HG03571 (cell line): ENCODE results near the gene CXCL5.

Experiments used
- ATAC-seq: cut with Tn5 transposase; IDR thresholded peaks from one replicate; pipeline ENCODE4 v1.9.1; 2021; ENCODE audit not compliant: unreplicated experiment

CXCL5 gene

DNA sequence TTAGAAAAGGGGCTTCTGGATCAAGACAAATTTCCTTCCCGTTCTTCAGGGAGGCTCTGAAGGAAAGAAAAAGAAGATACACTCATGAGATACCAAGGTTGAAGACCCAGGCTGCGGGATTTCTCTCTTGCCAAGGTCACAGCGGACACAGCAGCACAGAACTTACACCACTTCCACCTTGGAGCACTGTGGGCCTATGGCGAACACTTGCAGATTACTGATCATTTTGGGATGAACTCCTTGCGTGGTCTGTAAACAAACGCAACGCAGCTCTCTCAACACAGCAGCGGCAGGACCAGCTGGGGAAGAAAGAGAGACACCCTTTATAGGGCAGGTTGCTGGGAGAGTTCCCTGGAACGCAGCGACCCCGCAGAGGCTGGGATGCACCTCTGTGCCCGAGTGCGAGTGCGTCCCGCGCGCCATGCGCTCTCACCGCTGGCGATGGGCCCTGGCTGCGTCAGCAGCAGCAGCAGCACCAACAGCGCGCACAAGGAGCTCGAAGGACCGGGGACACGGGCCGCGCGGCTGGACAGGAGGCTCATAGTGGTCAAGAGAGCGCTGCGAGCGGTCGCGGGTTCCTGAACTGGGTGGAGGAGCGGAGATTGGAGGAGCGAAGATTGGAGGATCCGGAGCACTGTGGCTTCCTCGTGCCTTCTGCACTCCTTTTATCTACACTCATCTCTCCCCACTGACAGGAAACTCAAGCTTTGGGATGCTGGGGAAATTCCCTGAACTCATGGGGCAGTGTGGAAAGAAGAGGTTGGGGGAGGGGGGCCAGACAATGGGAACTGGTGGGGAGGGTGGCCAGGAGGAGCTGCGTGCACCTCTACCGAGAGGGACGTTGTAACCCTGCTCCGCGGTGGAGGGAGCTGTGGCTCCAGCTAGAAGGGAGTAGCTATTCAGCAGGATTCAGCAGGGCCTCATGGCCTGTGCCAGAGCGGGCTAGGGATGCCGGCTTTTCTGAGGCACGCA, at the start of gene CXCL5:
CXCL5 (minus strand) TSS at position 638 of the 972 bp plus-strand sequence; CDS start at position 542, 96 bp downstream.
- ATAC-seq: no peak

DNA sequence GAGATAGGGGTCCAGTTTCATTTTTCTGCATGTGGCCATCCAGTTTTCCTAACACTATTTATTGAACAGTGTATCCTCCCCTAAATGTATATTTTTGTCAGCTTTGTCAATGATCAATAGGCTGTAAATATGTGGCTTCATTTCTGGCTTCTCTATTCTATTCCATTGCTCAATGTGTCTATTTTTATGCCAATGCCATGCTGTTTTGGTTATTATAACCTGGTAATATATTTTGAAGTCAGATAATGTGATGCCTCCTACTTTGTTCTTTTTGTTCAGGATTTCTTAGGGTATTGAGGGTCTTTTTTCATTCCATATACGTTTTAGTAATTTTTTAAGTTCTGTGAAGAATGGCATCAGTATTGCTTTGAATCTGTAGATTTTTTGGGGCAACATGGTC, 48.7 kb upstream of the CXCL5 start:
- ATAC-seq: no peak

DNA sequence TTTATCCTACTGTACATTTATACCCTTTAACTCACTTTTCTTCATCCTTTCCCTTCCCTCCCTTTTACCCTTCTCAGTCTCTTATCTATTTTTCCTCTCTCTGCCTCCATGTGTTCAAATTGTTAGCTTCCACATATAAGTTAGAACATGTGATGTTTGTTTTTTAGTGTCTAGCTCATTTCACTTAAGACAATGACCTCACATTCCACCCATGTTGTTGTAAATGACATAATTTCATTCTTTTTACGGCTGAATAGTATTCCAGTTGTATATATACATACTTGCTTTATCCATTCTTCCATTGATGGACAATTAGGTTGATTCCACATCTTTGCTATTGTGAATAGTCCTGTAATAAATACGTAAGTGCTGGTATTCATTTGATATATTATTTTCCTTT, 47.3 kb upstream of the CXCL5 start:
- no peak for ATAC-seq

DNA sequence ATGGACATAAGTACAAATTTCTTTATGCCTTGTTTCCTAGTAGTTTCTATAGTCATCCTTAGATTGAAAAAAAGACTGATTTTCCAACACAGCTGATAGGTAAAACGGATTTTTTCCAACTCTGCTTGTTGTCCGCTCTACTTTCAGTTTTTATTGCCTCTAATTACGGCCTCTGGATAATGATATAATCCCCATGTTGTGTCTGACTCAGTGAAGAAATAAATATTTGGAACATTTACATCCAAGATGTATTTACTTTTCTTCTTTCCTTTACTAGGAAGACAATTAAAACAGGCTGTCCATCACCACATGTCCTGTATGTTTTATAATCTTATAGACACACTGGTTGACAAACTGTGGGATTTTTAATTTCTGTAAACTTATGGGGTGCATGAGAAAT, 46.8 kb upstream of the CXCL5 start:
- ATAC-seq: no peak

DNA sequence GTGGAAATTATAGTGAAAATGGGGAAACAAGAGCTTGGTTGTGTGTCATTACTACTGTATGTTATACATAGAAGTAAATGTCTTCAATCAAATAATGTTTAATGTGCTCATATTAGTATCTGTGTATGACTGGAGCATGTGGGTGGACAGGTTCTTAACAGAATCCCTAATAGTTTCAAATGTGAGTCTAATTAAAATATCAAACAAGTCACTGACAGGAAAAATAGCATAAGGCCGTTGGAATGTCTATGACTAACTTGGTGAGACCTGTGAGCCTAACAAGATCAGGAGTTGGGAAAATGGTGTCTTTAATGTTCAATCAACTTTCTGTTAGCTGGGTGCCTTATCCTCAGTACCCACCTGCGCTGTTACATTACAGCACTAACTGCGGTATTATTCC, 46.2 kb upstream of the CXCL5 start:
- no peak for ATAC-seq

DNA sequence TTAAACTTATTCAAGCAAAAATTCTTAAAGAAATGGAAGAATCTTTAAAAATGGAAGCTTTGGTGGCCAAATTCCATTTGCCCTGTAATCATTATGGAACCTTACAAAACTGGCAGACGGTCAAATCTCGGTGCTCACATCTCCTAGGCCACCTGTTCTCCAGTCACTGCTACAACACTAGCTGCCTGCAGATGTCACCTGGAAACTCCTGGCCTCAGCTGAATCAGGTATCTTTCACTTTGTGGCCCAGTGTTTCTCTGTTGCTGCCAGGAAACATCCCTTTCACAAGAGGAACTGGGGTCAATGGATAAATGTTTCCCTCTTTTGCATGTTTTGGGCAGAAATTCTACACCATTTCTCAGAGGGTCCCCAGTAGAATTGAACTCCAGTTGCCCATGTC, 44.2 kb upstream of the CXCL5 start:
- no peak for ATAC-seq

DNA sequence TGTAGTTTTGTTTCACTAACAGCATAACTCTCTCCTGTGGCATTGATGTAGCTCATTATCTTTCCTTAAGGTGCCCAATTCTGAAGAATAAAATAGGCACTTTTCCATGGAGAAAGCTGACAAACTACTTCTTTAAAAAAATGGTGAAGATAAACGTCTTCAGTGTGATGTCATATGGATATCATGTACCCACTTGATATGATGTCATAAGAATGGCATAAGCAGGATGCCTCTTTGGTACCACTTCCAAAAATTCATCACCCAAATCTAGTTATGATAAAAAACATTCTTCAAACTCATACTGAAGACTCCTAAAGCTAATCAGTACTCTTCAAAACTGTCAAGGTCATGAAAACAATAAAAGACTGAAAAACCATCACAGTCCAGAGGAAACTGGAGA, 42.9 kb upstream of the CXCL5 start:
- ATAC-seq: no peak

DNA sequence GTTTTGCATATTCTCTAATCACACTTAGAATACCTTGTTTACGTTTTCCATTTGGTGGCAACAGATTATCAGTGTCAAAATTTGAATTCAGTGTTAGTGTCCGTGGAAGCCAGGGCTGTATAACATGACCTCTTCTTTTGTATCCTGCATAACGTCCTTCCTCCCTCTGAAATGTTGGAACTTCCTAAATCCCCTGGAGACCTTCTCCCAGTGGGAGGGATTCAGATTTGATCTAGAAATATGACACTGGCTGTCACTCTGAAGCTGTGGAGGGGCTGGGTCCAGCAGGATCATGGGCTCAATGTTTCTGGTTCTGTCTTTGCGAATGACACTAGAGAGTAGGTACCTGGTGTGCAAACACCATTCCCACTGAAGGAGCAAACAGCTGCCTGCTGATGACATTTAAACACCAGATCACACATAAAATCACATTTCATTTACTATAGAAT, 40.9 kb upstream of the CXCL5 start:
- no peak for ATAC-seq

DNA sequence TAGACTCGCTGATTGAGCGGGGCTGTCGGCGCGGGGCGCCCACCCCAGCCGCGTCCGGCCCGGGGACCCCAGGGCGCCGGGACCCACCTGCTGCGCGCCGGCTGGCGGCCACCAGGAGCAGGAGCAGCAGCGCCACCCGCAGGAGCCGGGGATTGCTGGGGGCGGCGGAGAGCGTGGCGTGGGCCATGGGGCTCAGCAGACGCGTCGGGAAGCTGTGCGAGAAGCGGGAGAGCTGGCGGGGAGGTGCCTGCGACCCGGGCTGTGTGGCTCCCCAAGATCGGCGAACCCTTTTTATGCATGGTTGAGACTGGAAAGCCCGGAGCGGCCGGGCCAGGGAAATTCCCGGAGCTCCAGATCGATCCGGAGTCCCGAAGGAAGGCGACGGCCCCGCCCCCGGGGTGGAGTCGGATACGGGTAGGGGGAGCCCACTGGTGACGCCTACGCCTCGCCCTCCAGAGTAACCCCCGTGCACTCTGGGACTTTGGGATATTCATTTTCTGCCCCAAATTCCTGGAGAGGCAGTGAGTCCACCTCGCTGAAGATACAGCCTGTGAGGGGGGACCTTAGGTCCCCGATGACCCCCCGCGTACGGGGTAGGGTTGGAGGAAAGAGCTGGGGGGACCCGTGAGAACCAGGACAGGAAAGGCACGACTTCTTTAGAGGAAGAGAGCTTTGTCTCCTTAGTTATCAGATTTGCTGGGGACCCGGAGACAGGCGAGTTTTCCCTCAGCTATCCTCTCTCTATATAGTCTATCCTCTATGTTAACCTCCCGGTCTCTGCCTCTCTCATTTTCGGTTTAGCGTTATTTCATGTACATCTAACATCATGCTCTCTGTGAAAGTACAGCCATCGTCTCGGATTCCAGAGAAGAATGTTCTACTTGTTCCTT, 40.2 kb upstream of the CXCL5 start, which contains the start of gene CXCL3:
CXCL3 (minus strand) TSS at position 265 of the 890 bp plus-strand sequence; CDS start at position 187, 78 bp downstream.
- no peak for ATAC-seq

DNA sequence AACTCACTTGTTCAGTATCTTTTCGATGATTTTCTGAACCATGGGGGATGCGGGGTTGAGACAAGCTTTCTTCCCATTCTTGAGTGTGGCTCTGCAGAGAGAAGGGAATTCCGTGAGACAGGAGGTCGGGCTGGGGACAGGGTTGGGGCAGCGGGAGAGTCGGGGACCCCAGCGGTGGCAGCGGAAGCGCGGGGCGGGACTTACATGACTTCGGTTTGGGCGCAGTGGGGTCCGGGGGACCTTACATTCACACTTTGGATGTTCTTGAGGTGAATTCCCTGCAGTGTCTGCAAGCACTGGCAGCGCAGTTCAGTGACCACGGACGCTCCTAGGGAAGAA, 39.6 kb upstream of the CXCL5 start:
- ATAC-seq: no peak

DNA sequence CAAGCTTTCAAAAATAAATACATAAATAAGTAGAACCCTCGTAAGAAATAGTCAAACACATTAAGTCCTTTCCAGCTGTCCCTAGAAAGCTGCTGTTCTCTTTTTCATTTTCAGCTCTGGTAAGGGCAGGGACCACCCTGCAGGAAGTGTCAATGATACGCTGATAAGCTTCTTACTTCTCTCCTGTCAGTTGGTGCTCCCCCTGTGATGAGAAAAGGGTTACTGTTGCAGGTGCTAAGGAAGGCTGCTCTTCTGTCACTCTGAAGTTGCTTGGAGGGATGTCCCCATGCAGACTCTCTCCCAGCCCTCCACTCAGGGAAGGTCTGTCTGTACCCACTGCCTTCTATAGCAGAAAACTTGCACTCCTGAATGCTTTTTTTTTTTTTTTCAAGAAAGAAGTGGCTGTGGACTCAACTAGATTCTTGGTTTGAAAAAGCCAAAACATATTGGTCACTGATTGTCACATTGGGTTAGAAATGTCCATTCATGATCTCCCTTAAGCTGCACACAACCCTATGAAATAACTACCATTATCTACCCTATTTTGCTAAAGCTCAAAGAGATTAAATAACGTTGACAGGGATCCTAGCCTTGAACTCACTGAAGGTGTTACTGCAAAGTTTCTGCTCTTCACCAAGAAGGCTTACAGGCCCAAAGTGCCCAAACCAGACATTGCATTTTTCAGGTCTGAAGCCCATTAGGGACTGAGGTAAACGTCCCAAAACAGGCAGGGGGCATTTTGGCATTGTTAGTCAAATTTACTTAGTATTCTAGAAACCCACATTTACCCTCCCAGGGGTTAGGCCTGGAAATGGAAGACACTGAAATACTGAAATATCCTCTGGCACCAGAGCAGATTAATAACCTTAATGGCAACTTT, 38.8 kb upstream of the CXCL5 start:
- no peak for ATAC-seq

DNA sequence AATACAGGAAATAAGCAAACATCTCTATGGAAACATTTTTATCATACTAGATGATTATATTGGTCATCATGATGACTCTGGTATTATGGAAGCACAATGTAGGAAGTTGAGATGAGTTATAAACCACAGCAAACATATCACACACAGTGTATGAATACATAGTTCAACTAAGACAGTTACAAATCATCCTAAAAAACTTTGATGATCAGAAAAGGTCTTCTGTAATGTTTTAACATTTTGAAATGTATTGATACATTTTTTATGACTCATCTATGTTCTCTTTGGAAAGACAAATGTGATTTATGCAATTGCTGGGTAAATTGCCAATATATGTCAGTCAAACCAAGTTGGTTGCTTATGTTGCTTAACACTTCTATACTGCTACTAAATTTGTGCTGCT, 35.3 kb upstream of the CXCL5 start:
- ATAC-seq: no peak

DNA sequence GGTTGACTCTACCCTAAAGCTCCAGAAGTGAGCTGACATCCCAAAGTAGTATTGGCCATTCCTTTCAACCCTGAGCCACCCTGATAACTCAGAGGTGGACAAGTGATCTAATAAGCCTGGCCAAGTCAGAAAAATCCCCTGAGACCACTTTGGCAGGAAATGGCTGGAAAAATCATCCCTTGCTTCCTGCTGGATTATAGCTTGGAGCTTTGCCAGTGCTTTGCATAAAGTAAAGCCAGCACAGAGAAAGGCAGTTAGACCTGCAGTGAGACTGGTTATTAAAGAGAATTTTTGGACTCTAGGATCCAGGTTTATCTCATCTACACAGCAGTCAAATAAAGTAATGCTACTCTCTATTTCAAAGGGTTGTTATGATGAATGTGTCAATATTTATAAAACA, 33.6 kb upstream of the CXCL5 start:
- ATAC-seq: no peak

DNA sequence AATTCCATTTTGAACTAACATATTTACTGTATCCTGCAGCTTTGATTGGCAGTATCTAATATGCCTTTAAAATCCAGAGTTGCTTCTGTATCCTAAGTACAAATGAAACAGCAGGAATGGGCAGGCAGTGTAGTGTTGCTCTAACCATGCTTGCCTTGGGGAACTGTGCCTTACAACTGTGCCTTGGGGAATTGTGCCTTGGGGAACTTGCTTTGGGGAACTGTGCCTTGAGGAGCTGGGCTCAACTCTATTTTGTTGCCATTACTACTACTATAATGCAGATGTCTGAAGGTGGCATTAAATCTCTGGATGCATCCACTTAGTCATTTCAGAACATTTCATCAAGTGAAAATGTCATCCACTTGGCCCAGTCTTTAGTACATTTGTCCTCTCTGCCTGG, 33.1 kb upstream of the CXCL5 start:
- ATAC-seq: no peak

DNA sequence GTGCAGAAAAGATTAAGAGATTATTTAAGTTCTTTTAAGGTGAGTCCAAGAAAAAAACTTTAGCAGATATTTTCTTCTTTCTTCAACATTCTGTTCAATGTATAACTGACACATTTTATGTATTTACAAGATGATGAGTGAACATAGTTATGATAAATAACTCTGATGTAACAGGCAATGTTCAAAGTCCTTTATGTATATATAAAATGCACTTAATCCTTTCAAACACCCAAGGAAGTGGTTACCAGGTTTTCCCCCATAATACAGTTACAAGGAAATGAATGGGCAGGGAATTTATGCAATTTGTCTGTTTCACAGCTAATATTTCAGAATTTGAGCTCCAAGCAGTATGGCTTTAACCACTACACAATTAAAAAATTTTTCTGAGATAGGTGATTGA, 31.8 kb upstream of the CXCL5 start:
- no peak for ATAC-seq

DNA sequence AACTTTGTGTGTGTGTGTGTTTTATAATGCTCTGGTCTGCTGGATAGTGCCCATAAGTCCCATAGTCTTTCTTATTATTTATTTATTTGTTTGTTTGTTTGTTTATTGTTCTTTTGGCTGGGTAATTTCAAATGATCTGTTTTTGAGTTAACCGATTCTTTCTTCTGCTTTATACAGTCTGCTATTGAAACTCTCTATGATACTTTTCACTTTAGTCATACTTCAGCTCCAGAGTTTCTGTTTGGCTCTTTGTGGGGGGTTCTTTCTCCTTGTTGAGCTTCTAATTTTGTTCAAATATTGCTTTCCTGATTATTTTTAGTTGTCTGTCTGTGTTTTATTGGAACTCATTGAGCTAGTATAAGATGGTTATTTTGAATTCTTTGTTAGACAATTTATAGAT, 30.0 kb upstream of the CXCL5 start:
- ATAC-seq: no peak

DNA sequence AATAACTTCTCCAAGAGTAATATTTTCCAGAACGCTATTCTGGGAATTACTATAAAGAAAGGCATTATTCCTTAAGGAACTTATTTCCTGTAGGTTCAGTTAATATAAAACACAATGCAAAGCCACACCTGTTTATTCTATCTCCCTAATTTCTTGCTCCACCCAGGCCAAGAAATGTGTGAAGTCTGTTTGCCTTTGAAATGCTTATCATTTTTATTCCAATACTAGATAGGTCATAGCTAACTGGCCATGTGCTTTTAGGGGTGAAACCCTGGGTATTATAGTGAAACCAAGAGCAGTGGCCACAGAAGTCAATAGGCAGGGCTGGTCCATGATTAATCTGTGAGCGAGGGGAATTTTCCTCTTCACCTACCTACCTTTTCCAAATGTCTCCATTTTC, 25.2 kb upstream of the CXCL5 start:
- no peak for ATAC-seq

DNA sequence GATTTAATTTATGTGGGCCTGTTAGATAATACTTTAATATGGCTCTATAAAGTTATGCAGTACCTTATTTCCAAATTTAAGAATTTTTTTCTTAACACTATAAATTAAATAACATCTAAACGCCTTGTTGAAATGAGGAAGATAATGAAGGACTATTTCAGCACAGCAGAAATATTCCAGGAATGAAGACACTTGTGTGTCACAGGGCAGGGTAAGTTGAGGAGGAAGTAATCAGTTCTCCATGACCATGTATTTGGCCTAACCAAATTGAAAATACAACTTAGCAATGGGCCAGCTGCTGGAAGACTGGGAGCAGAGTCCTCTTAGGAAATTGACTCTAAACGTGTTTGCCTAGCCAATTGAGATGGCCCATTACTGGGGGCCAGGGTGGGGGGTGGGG, 23.1 kb upstream of the CXCL5 start:
- no peak for ATAC-seq

DNA sequence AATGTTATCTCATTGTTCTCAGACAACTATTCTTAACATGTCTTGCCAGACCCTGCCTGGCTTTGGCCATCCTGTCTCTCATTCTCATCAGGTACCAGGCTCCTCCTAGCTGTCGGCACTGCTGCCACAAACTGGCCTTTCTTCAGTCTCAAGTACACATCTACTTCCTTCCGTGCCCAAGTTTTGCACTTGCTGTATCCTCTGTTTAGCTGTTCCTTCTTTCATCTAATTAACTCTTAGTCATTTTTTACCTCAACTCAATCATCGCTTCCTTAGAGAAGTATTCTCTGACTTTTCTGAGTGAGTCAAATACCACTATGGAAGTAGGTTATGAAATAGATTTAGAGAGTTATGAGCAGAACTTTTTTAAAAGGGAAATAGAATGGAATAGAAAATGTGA, 20.3 kb upstream of the CXCL5 start:
- no peak for ATAC-seq

DNA sequence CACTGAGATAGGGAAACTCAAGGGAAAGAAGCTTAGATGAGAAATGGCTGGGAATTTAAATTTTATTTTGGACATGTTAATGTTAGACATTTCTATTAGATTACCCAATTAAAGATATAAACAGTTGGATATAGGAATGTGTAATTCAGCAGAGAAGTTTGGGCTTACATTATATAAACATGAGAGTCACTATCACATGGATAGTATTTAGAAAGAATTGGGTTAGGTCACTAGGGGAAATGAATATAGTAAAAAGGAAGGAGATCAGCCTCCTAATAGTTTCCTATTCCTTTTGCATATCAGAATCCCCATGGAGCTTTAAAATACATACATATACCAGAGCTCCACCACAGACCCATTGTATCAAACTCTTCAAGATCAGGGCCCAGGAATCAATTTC, 19.6 kb upstream of the CXCL5 start:
- ATAC-seq: no peak

DNA sequence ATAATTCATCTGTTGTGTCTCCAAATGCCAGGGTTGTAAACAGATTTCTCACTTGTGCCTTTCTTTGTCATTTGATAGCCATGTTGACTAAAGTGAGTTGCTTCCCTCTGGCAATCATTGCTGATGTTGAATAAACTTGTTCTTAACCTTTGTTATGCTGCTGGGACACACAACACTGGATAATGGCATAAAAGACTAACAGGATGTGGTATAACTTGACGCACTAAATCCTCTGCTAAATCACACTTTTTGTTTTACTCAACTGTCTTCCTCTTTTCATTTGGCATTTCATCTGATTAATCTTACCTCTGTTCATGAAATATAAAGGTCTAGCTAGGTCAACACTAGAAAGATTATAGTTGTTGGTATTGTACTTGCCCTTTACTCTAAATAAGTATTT, 17.6 kb upstream of the CXCL5 start:
- no peak for ATAC-seq
